CD8-positive, alpha-beta memory T cell (primary cell): ENCODE results near the gene NT5C2. TPM values are rescaled to one million over a fixed set of nuclear protein-coding genes. Genes with fewer than 3 reads are reported as not detected.
"Not testable (repeated sequence)": the region's sequence is repeated elsewhere in the genome, so short reads cannot be mapped to it uniquely, and the experiment has no call there.

ENCODE experiments used
- CTCF ChIA-PET: fragments of 350-600 bp; sonication (Branson Sonifier 250); formaldehyde crosslinking; loops from one replicate; lab custom pipeline; 2021; ENCODE audit warnings: antibody characterized with exemption; lab: Charles Lee
- POLR2A ChIA-PET: fragments of 350-600 bp; sonication (Branson Sonifier 250); formaldehyde crosslinking; loops from one replicate; lab custom pipeline; 2021; ENCODE audit warnings: antibody characterized with exemption; lab: Charles Lee
- DNase-seq, 5 donors: peaks; one replicate each; pipeline versions ENCODE4 v3.0.0 to v3.0.0-alpha.2; 2020 to 2022; ENCODE audit warnings: mixed read lengths in 1 of 5
- H3K27ac ChIP-seq: one replicate; pipeline ENCODE4 v1.7.0; 2013; ENCODE audit warnings: low read depth, mild to moderate bottlenecking, low read length, moderate library complexity
- H3K27me3 ChIP-seq: 2 replicates; pipeline ENCODE4 v1.7.0; 2013; ENCODE audit warnings: low read length, mild to moderate bottlenecking; ENCODE audit not compliant: insufficient read depth, poor library complexity, severe bottlenecking
- H3K36me3 ChIP-seq: 2 replicates; pipeline ENCODE4 v1.7.0; 2013; ENCODE audit warnings: mild to moderate bottlenecking, low read length, moderate library complexity; ENCODE audit not compliant: insufficient read depth
- H3K4me1 ChIP-seq: 2 replicates; pipeline ENCODE4 v1.7.0; 2013; ENCODE audit warnings: mild to moderate bottlenecking, low read length, moderate library complexity; ENCODE audit not compliant: insufficient read depth
- H3K4me3 ChIP-seq: 2 replicates; pipeline ENCODE4 v1.7.0; 2013; ENCODE audit warnings: mild to moderate bottlenecking, low read length
- H3K9me3 ChIP-seq: 2 replicates; pipeline ENCODE4 v1.7.0; 2013; ENCODE audit warnings: mild to moderate bottlenecking, low read length
- H3K27ac Mint-ChIP-seq, 8 donors: one replicate each; pipeline ENCODE4 v1.8.0; 2020 to 2021; ENCODE audit warnings: mixed read lengths in 8 of 8, mild to moderate bottlenecking in 6 of 8, inconsistent platforms in 3 of 8, moderate library complexity in 3 of 8
- H3K27me3 Mint-ChIP-seq, 2 donors: one replicate each; pipeline ENCODE4 v1.8.0; 2020 to 2021; ENCODE audit warnings: mixed read lengths in 2 of 2, mild to moderate bottlenecking in 1 of 2, moderate library complexity in 1 of 2
- H3K36me3 Mint-ChIP-seq, 3 donors: one replicate each; pipeline ENCODE4 v1.8.0; 2020 to 2021; ENCODE audit warnings: mixed read lengths in 3 of 3, inconsistent platforms in 1 of 3, mild to moderate bottlenecking in 1 of 3
- H3K4me1 Mint-ChIP-seq, 3 donors: one replicate each; pipeline ENCODE4 v1.8.0; 2020 to 2021; ENCODE audit warnings: mixed read lengths in 3 of 3, inconsistent platforms in 1 of 3, mild to moderate bottlenecking in 1 of 3
- H3K4me3 Mint-ChIP-seq, 7 donors: one replicate each; pipeline ENCODE4 v1.8.0; 2020 to 2021; ENCODE audit warnings: mixed read lengths in 7 of 7, mild to moderate bottlenecking in 6 of 7, moderate library complexity in 4 of 7, inconsistent platforms in 2 of 7
- H3K9me3 Mint-ChIP-seq, 5 donors: one replicate each; pipeline ENCODE4 v1.8.0; 2020 to 2022; ENCODE audit warnings: mixed read lengths in 5 of 5, mild to moderate bottlenecking in 3 of 5, moderate library complexity in 2 of 5, inconsistent platforms in 1 of 5
- polyA plus RNA-seq: library from polyadenylated mRNA; unstranded; fragments of 300-500 nt; fragmentation: Illumina TruSeq; gene quantifications from one replicate; pipeline ENCODE4 v1.2.3, GENCODE V29; 2021
- total RNA-seq, 2 experiments: library from RNA; stranded (reverse); gene quantifications; one replicate each; pipeline ENCODE4 v1.2.3, GENCODE V29; 2021

NT5C2 gene
- total and polyA plus RNA-seq, 3 experiments from 2014 or later = 45.9 to 59.8 (median 49.7) TPM

GRCh38 chr10:103067956-103068355 is 125.1 kb downstream of the NT5C2 start:
- Mint-ChIP-seq H3K9me3 (no peaks in the 10 kb centered on the region), H3K27ac (no peak overlapping the region), H3K4me1 (peaks cover 24 to 28% (median 27%) of the 10 kb centered on the region in 3 donors), H3K36me3 (peaks cover 0 to 17% (median 16%) of the 10 kb centered on the region in 3 donors), H3K27me3 (no peaks in the 10 kb centered on the region), H3K4me3 (no peak overlapping the region)
- Histone ChIP-seq H3K4me1 (peaks cover 18% of the 10 kb centered on the region), H3K9me3 (no peaks in the 10 kb centered on the region), H3K27ac (no peak overlapping the region), H3K4me3 (no peak overlapping the region), H3K36me3 (no peaks in the 10 kb centered on the region), H3K27me3 (no peaks in the 10 kb centered on the region)
- POLR2A ChIA-PET = no interaction called here
- DNase-seq = no peak
- CTCF ChIA-PET = interaction anchor here (1.1 to 6.3 kb wide), 2 partner anchors 14 to 152 kb away, joined by 3 to 77 read pairs; partner anchors contain the start of gene CNNM2

GRCh38 chr10:103067484-103067883 is 125.6 kb downstream of the NT5C2 start:
- H3K4me3 Mint-ChIP-seq = no peak overlapping the region
- peaks cover 24 to 28% (median 27%) of the 10 kb centered on the region in 3 donors for H3K4me1 Mint-ChIP-seq
- Histone ChIP-seq H3K4me3 (no peak overlapping the region), H3K36me3 (no peaks in the 10 kb centered on the region), H3K27me3 (no peaks in the 10 kb centered on the region), H3K4me1 (peaks cover 18% of the 10 kb centered on the region), H3K9me3 (no peaks in the 10 kb centered on the region), H3K27ac (no peak overlapping the region)
- H3K27me3 Mint-ChIP-seq = no peaks in the 10 kb centered on the region
- H3K9me3 Mint-ChIP-seq = no peaks in the 10 kb centered on the region
- ChIA-PET POLR2A (no interaction called here), CTCF (interaction anchor here (1.1 to 6.3 kb wide), 2 partner anchors 13 to 152 kb away, joined by 3 to 77 read pairs; partner anchors contain the start of gene CNNM2)
- peaks cover 0 to 17% (median 16%) of the 10 kb centered on the region in 3 donors for H3K36me3 Mint-ChIP-seq
- no peak for DNase-seq
- peak overlapping the region in 3 of 8 donors; percentile 9 to 20 (median 10) for H3K27ac Mint-ChIP-seq

- H3K4me1 ChIP-seq = peaks cover 18% of the 10 kb centered on the region
- H3K36me3 ChIP-seq, H3K27ac ChIP-seq, H3K9me3 ChIP-seq, H3K27me3 Mint-ChIP-seq, H3K9me3 Mint-ChIP-seq, DNase-seq, H3K4me3 Mint-ChIP-seq, H3K4me3 ChIP-seq, POLR2A ChIA-PET, H3K27me3 ChIP-seq: not testable (repeated sequence)
- Mint-ChIP-seq H3K4me1 (peaks cover 24 to 28% (median 27%) of the 10 kb centered on the region in 3 donors), H3K27ac (peak overlapping the region in 2 of 8 donors; percentile 10 to 23), H3K36me3 (peaks cover 0 to 17% (median 16%) of the 10 kb centered on the region in 3 donors)
- CTCF ChIA-PET = interaction anchor here (6.3 kb wide), 1 partner anchor 151 kb away, joined by 77 read pairs; the partner anchor contains the start of gene CNNM2
Observed at GRCh38 chr10:103067099-103067477, 126.0 kb downstream of the NT5C2 start.

- Histone ChIP-seq H3K36me3 (no peaks in the 10 kb centered on the region), H3K4me3 (no peak overlapping the region), H3K27me3 (no peaks in the 10 kb centered on the region), H3K9me3 (no peaks in the 10 kb centered on the region), H3K4me1 (peaks cover 18% of the 10 kb centered on the region), H3K27ac (no peak overlapping the region)
- Mint-ChIP-seq H3K27me3 (no peaks in the 10 kb centered on the region), H3K36me3 (peaks cover 0 to 17% (median 12%) of the 10 kb centered on the region in 3 donors), H3K4me3 (no peak overlapping the region), H3K9me3 (no peaks in the 10 kb centered on the region), H3K27ac (peak overlapping the region in 2 of 8 donors; percentile 10 to 74), H3K4me1 (peaks cover 21 to 28% (median 27%) of the 10 kb centered on the region in 3 donors)
- ChIA-PET POLR2A (no interaction called here), CTCF (interaction anchor here (1.0 to 6.3 kb wide), 2 partner anchors 8 to 151 kb away, joined by 3 to 77 read pairs; partner anchors contain the start of gene CNNM2)
- DNase-seq = no peak
Observed at GRCh38 chr10:103066141-103067098, 126.7 kb downstream of the NT5C2 start.

- H3K36me3 Mint-ChIP-seq = peaks cover 0 to 17% (median 12%) of the 10 kb centered on the region in 3 donors
- Histone ChIP-seq H3K4me3 (no peak overlapping the region), H3K27ac (no peak overlapping the region), H3K9me3 (no peaks in the 10 kb centered on the region), H3K36me3 (no peaks in the 10 kb centered on the region), H3K27me3 (no peaks in the 10 kb centered on the region), H3K4me1 (peaks cover 8% of the 10 kb centered on the region)
- no peak for DNase-seq
- H3K27ac Mint-ChIP-seq = peak overlapping the region in 1 of 8 donors; percentile 51
- peaks cover 12 to 16% (median 14%) of the 10 kb centered on the region in 3 donors for H3K4me1 Mint-ChIP-seq
- H3K4me3 Mint-ChIP-seq = no peak overlapping the region
- ChIA-PET CTCF (interaction anchor here (0.7 to 1.7 kb wide), 3 partner anchors 10 to 148 kb away, joined by 3 to 7 read pairs (median 4); partner anchors contain the start of gene CNNM2), POLR2A (no interaction called here)
- H3K9me3 Mint-ChIP-seq = no peaks in the 10 kb centered on the region
- no peaks in the 10 kb centered on the region for H3K27me3 Mint-ChIP-seq
Observed at GRCh38 chr10:103064956-103065355, 128.1 kb downstream of the NT5C2 start.

- no peaks in the 10 kb centered on the region for H3K27me3 Mint-ChIP-seq
- no peak overlapping the region for H3K4me3 Mint-ChIP-seq
- H3K9me3 ChIP-seq = no peaks in the 10 kb centered on the region
- no peaks in the 10 kb centered on the region for H3K27me3 ChIP-seq
- peaks cover 0 to 15% (median 8%) of the 10 kb centered on the region in 3 donors for H3K36me3 Mint-ChIP-seq
- no peaks in the 10 kb centered on the region for H3K4me1 ChIP-seq
- H3K4me3 ChIP-seq = no peak overlapping the region
- peak overlapping the region in 1 of 8 donors; percentile 41 for H3K27ac Mint-ChIP-seq
- DNase-seq = no peak
- no peaks in the 10 kb centered on the region for H3K4me1 Mint-ChIP-seq
- H3K27ac ChIP-seq = no peak overlapping the region
- CTCF ChIA-PET = interaction anchor here (1.7 to 2.6 kb wide), 2 partner anchors 145 to 146 kb away, joined by 7 to 11 read pairs; partner anchors contain the start of gene CNNM2
- no peaks in the 10 kb centered on the region for H3K36me3 ChIP-seq
- POLR2A ChIA-PET = no interaction called here
- H3K9me3 Mint-ChIP-seq = no peaks in the 10 kb centered on the region
Observed at GRCh38 chr10:103062854-103063590, 130.1 kb downstream of the NT5C2 start.

- Mint-ChIP-seq H3K27me3 (no peaks in the 10 kb centered on the region), H3K36me3 (peaks cover 0 to 11% (median 10%) of the 10 kb centered on the region in 3 donors), H3K4me3 (no peak overlapping the region), H3K9me3 (no peaks in the 10 kb centered on the region), H3K4me1 (no peaks in the 10 kb centered on the region), H3K27ac (no peak overlapping the region)
- Histone ChIP-seq H3K9me3 (no peaks in the 10 kb centered on the region), H3K27me3 (no peaks in the 10 kb centered on the region), H3K36me3 (no peaks in the 10 kb centered on the region), H3K27ac (no peak overlapping the region), H3K4me1 (no peaks in the 10 kb centered on the region), H3K4me3 (no peak overlapping the region)
- ChIA-PET POLR2A (interaction anchor here (0.6 kb wide), 1 partner anchor 143 kb away, joined by 3 read pairs; no protein-coding TSS in a partner anchor), CTCF (interaction anchor here (2.6 kb wide), 1 partner anchor 143 kb away, joined by 11 read pairs; the partner anchor contains the start of gene CNNM2)
- DNase-seq = no peak
Observed at GRCh38 chr10:103060575-103060974, 132.5 kb downstream of the NT5C2 start.
